ENCODE results near the gene PALM.

- TF ChIP-seq POLR2AphosphoS5 (IDR thresholded peaks at IDR 0.05) (no peak), CTCF (IDR thresholded peaks at IDR 0.05) (no peak), POLR2A (IDR thresholded peaks at IDR 0.05) (no peak)
These were observed 30.9 kb upstream of the PALM start for GRCh38 chr19:677601-678436.
